Measurements from ENCODE around the gene ORC3.

The ORC3 gene

DNA sequence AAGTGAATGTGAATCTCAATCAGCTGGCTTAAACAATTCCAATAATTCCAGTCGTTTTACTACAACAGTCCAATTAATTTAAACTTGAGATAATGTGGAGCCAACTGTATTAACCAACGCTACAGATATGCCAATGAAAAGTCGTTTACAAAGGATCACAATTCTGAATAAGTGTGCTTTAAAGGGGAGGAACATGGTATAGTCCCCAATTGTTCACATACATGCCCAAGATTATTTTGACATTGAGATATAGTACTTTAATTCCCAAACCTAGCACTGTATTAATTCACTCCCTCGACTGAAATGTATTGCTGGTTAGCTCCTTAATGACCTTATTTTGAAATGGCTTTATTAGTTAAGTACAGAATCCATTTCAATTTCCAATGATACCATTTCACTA is 109.6 kb downstream of the ORC3 start:
- no peak for TF ChIP-seq CEBPB (IDR thresholded peaks at IDR 0.05)
- TF ChIP-seq CREB1 (IDR thresholded peaks at IDR 0.05; ENCODE audit: low read depth): no peak
- TF ChIP-seq, protein P1, sequence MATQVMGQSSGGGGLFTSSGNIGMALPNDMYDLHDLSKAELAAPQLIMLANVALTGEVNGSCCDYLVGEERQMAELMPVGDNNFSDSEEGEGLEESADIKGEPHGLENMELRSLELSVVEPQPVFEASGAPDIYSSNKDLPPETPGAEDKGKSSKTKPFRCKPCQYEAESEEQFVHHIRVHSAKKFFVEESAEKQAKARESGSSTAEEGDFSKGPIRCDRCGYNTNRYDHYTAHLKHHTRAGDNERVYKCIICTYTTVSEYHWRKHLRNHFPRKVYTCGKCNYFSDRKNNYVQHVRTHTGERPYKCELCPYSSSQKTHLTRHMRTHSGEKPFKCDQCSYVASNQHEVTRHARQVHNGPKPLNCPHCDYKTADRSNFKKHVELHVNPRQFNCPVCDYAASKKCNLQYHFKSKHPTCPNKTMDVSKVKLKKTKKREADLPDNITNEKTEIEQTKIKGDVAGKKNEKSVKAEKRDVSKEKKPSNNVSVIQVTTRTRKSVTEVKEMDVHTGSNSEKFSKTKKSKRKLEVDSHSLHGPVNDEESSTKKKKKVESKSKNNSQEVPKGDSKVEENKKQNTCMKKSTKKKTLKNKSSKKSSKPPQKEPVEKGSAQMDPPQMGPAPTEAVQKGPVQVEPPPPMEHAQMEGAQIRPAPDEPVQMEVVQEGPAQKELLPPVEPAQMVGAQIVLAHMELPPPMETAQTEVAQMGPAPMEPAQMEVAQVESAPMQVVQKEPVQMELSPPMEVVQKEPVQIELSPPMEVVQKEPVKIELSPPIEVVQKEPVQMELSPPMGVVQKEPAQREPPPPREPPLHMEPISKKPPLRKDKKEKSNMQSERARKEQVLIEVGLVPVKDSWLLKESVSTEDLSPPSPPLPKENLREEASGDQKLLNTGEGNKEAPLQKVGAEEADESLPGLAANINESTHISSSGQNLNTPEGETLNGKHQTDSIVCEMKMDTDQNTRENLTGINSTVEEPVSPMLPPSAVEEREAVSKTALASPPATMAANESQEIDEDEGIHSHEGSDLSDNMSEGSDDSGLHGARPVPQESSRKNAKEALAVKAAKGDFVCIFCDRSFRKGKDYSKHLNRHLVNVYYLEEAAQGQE (IDR thresholded peaks at IDR 0.05; ENCODE audit: low read depth): no peak
- TF ChIP-seq RAD21 (IDR thresholded peaks at IDR 0.05; ENCODE audit: low read depth): no peak
- no peak for TF ChIP-seq USF1 (IDR thresholded peaks at IDR 0.05)
- no peak for TF ChIP-seq YY1 (IDR thresholded peaks at IDR 0.05; ENCODE audit: low read depth)
- TF ChIP-seq, protein P2, sequence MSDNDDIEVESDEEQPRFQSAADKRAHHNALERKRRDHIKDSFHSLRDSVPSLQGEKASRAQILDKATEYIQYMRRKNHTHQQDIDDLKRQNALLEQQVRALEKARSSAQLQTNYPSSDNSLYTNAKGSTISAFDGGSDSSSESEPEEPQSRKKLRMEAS (IDR thresholded peaks at IDR 0.05): no peak
- no peak for TF ChIP-seq EP300 (IDR thresholded peaks at IDR 0.05; ENCODE audit: borderline replicate concordance)
- no peak for TF ChIP-seq TAF1 (IDR thresholded peaks at IDR 0.05; ENCODE audit: low read depth)

- TF ChIP-seq NFIC (IDR thresholded peaks at IDR 0.05) (no peak), CEBPB (IDR thresholded peaks at IDR 0.05) (no peak), TAF1 (IDR thresholded peaks at IDR 0.05; ENCODE audit: low read depth) (no peak), CREB1 (IDR thresholded peaks at IDR 0.05; ENCODE audit: low read depth) (no peak), TEAD4 (IDR thresholded peaks at IDR 0.05) (no peak), USF1 (IDR thresholded peaks at IDR 0.05) (no peak), TCF12 (IDR thresholded peaks at IDR 0.05; ENCODE audit: low read depth) (no peak), ZBTB7A (IDR thresholded peaks at IDR 0.05; ENCODE audit: low read depth) (no peak), EGR1 (IDR thresholded peaks at IDR 0.05) (no peak)
- TF ChIP-seq, protein P2 (IDR thresholded peaks at IDR 0.05): no peak; the same call in 1 of the 2 replicates
Observed at GRCh38 chr6:87700397-87701343, 110.7 kb downstream of the ORC3 start.

DNA sequence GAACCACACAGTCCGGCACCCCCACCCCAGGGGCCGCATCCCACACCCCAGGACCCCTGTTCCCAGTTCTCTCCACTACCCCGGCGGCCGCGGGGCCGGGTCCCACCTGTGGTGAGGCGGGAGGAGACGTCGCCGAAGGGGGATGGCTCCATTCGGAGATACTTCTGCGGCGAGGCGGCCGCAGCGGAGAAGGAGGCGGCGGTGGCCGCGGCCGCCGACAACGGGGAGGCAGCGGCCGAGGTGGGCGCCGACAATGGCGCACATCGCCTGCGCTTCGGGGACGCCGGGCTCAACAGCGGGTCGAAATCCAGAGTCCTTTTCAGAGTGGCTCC is 111.4 kb downstream of the ORC3 start:
- TF ChIP-seq FOXM1 (IDR thresholded peaks at IDR 0.05; ENCODE audit: borderline replicate concordance, low read depth) (no peak), RAD21 (IDR thresholded peaks at IDR 0.05; ENCODE audit: low read depth) (no peak), YY1 (IDR thresholded peaks at IDR 0.05; ENCODE audit: low read depth) (no peak), TCF12 (IDR thresholded peaks at IDR 0.05; ENCODE audit: low read depth) (no peak), EGR1 (IDR thresholded peaks at IDR 0.05) (no peak), ZBTB7A (IDR thresholded peaks at IDR 0.05; ENCODE audit: low read depth) (no peak), TAF1 (IDR thresholded peaks at IDR 0.05; ENCODE audit: low read depth) (no peak), CREB1 (IDR thresholded peaks at IDR 0.05; ENCODE audit: low read depth) (no peak), EP300 (IDR thresholded peaks at IDR 0.05; ENCODE audit: borderline replicate concordance) (no peak), NFIC (IDR thresholded peaks at IDR 0.05) (no peak)
- TF ChIP-seq, protein P2 (IDR thresholded peaks at IDR 0.05): no peak; the same call in 1 of the 2 replicates
- TF ChIP-seq, protein P1 (IDR thresholded peaks at IDR 0.05; ENCODE audit: low read depth): no peak

DNA sequence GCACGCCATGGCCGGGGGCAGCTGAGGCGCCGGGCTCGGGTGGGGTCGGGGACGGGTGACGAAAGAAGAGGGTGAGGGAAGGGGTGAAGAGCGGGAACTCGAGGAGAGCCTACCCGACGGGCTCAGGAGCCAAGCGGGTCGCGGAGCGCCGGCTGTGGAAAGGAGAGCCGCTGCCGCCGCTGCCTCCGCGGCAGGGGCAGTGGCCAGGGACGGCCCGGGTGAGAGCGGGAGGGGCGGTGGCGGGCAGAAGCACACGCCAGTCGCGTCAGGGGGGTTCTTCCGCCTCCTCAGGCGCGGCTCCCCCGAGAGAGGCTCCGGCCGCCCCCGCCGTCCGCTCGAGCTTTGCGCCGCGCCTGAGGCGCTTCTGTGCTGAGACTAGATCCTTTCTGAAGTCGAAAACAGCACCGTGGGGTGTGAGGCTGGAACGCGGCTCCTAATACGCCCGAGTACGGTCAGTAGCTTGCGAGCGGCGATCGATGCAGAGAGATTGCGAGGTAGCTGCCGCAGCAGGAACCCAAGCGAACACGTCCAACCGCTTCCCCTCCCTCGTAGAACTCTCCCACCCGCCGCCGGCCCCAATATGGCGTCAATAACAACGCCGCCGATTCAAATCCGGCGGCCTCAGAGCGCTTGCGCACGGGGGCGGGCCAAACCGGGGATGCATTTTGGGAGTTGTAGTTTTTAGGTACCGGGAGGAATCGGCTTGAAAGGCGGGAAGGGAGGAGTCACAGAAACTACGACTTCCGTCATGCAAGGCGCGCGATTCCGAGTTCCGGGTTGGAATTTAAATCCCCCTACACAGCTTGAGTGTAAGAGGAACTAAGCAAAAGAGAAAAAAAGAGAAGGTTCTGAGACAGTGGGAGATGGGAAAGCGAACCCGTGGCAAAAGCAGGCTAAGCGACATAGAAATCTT is 112.0 kb downstream of the ORC3 start, which contains the start of gene AKIRIN2:
TSS of gene AKIRIN2 (minus strand) at position 558 of the 913 bp plus-strand sequence. CDS start at position 9, 549 bp downstream.
- TF ChIP-seq CREB1 (IDR thresholded peaks at IDR 0.05; ENCODE audit: low read depth) (no peak), TAF1 (IDR thresholded peaks at IDR 0.05; ENCODE audit: low read depth) (peak; percentile 86), NFIC (IDR thresholded peaks at IDR 0.05) (0 out of 2 replicates have a peak, but pooled peaks have one; percentile 3), FOXM1 (IDR thresholded peaks at IDR 0.05; ENCODE audit: borderline replicate concordance, low read depth) (peak; percentile 88), CEBPB (IDR thresholded peaks at IDR 0.05) (0 out of 2 replicates have a peak, but pooled peaks have one; percentile 14), RAD21 (IDR thresholded peaks at IDR 0.05; ENCODE audit: low read depth) (no peak), TEAD4 (IDR thresholded peaks at IDR 0.05) (no peak; the same call in 1 of the 2 replicates), EP300 (IDR thresholded peaks at IDR 0.05; ENCODE audit: borderline replicate concordance) (no peak), TCF12 (IDR thresholded peaks at IDR 0.05; ENCODE audit: low read depth) (no peak), ZBTB7A (IDR thresholded peaks at IDR 0.05; ENCODE audit: low read depth) (peak; percentile 47; the same call in 1 of the 2 replicates), EGR1 (IDR thresholded peaks at IDR 0.05) (peak; percentile 70), USF1 (IDR thresholded peaks at IDR 0.05) (no peak), YY1 (IDR thresholded peaks at IDR 0.05; ENCODE audit: low read depth) (peak; percentile 91)
- TF ChIP-seq, protein P1 (IDR thresholded peaks at IDR 0.05; ENCODE audit: low read depth): no peak
- TF ChIP-seq, protein P2 (IDR thresholded peaks at IDR 0.05): peak; percentile 77
